Epithelial cell of proximal tubule (primary cell): ENCODE measurements around the gene AKR1C8. TPM values are rescaled to one million over a fixed set of nuclear protein-coding genes. Genes with fewer than 3 reads are reported as not detected.
"Not testable (repeated sequence)": the region's sequence is repeated elsewhere in the genome, so short reads cannot be mapped to it uniquely, and the experiment has no call there.

ENCODE experiments used
- DNase-seq: peaks from one replicate; pipeline ENCODE4 v3.0.0-alpha.2; 2011; ENCODE audit warnings: low read depth
- H3K4me3 ChIP-seq: 2 replicates; pipeline ENCODE4 v1.5.1; 2011; ENCODE audit warnings: low read depth, mild to moderate bottlenecking, low read length
- total RNA-seq: library from RNA; depleted of rRNA; stranded (reverse); fragments of >200 nt; gene quantifications from 2 replicates; pipeline ENCODE4 v1.2.3, GENCODE V29; 2015
- TF ChIP-seq, protein P1 (sequence below): conservative IDR thresholded peaks from 2 replicates; pipeline ENCODE4 v1.5.1; 2012; ENCODE audit warnings: low read depth, mild to moderate bottlenecking, low read length

AKR1C8 gene
- total RNA-seq, 1 donor from 2014 or later = not detected

GRCh38 chr10:5211696-5212536 lies 27.0 kb upstream of the AKR1C8 start:
- DNase-seq = no peak
- TF ChIP-seq, protein P1, sequence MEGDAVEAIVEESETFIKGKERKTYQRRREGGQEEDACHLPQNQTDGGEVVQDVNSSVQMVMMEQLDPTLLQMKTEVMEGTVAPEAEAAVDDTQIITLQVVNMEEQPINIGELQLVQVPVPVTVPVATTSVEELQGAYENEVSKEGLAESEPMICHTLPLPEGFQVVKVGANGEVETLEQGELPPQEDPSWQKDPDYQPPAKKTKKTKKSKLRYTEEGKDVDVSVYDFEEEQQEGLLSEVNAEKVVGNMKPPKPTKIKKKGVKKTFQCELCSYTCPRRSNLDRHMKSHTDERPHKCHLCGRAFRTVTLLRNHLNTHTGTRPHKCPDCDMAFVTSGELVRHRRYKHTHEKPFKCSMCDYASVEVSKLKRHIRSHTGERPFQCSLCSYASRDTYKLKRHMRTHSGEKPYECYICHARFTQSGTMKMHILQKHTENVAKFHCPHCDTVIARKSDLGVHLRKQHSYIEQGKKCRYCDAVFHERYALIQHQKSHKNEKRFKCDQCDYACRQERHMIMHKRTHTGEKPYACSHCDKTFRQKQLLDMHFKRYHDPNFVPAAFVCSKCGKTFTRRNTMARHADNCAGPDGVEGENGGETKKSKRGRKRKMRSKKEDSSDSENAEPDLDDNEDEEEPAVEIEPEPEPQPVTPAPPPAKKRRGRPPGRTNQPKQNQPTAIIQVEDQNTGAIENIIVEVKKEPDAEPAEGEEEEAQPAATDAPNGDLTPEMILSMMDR = no peak
- H3K4me3 ChIP-seq = no peak overlapping the region

- TF ChIP-seq, protein P1 = peak; percentile 23
- not testable (repeated sequence) for H3K4me3 ChIP-seq, DNase-seq
These were observed 25.3 kb upstream of the AKR1C8 start for GRCh38 chr10:5210261-5210660.

- not testable (repeated sequence) for H3K4me3 ChIP-seq, DNase-seq
These were observed 24.8 kb upstream of the AKR1C8 start for GRCh38 chr10:5209776-5210175.

- DNase-seq = no peak
- TF ChIP-seq, protein P1 = no peak
- H3K4me3 ChIP-seq = no peak overlapping the region
These were observed 21.8 kb upstream of the AKR1C8 start for GRCh38 chr10:5206799-5207198.

DNA sequence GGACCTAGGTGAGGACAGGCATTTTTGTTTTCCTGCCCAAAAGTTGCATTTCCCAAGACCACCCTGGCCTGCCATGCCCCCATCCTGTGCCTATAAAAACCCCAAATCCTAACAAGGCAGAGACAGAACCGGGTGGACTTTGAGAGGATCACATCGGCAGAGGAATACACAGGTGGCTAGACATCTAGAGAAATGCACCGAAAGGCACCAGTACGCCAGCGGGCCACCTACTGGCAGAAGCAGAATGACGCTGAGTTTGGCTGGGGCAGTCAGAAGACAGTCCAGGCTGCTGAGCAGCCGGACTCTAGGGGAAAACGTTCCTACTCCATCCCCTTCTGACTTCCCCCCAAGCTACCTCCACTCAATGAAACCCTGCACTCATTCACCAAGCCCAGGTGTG lies 14.4 kb upstream of the AKR1C8 start:
- TF ChIP-seq, protein P1 = peak; percentile 32
- H3K4me3 ChIP-seq = peak overlapping the region; percentile 21
- no peak for DNase-seq

- H3K4me3 ChIP-seq = no peak overlapping the region
- TF ChIP-seq, protein P1 = no peak
- DNase-seq = no peak
These were observed 13.4 kb upstream of the AKR1C8 start for GRCh38 chr10:5198386-5198785.

DNA sequence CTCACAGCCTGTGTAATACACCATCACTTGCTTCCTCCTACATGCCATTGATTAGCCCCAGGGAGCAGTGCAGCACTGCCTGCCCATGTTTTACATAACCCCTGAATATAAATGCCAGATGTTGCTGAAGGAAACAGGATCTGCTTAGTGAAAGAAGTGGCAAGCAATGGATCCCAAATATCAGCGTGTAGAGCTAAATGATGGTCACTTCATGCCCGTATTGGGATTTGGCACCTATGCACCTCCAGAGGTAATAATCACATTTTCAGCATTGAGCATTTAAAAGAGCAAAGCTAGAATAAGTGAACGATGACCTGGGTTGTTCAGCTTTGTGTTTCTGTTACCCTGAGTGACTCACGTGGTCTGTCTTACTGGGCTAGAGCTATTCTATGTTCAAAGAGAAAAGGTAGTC lies 11.8 kb upstream of the AKR1C8 start, which contains the start of gene AKR1C4:
AKR1C4 (plus strand) TSS at position 136 of the 412 bp plus-strand sequence; CDS start at position 167, 31 bp downstream.
- H3K4me3 ChIP-seq = no peak within 1 kb of the TSS
- DNase-seq = no peak
- TF ChIP-seq, protein P1 = no peak
